Mesenchymal stem cell (in vitro differentiated cells and primary cell): ENCODE measurements around the gene SLC24A5. TPM values are rescaled to one million over a fixed set of nuclear protein-coding genes. Genes with fewer than 3 reads are reported as not detected.

Experiments used
- DNase-seq: peaks from one replicate; pipeline ENCODE4 v3.0.0-alpha.2; 2013
- H2AFZ ChIP-seq: one replicate; pipeline ENCODE4 v1.6.1; 2013; ENCODE audit warnings: low read depth, mild to moderate bottlenecking, control low read depth, inconsistent platforms, low read length, moderate library complexity
- H2AK5ac ChIP-seq: 2 replicates; pipeline ENCODE4 v1.6.1; 2013; ENCODE audit warnings: low read length, moderate library complexity, mild to moderate bottlenecking, inconsistent platforms; ENCODE audit not compliant: severe bottlenecking
- H2BK120ac ChIP-seq: one replicate; pipeline ENCODE4 v1.6.1; 2013; ENCODE audit warnings: low read depth, mild to moderate bottlenecking, inconsistent platforms, low read length, moderate library complexity
- H2BK12ac ChIP-seq, 2 experiments: one replicate each; pipeline ENCODE4 v1.6.1; 2013; ENCODE audit warnings: inconsistent platforms in 2 of 2, low read length in 2 of 2, mild to moderate bottlenecking in 2 of 2, moderate library complexity in 2 of 2, control low read depth in 1 of 2
- H2BK15ac ChIP-seq: one replicate; pipeline ENCODE4 v1.6.1; 2013; ENCODE audit warnings: mild to moderate bottlenecking, low read depth, inconsistent platforms; ENCODE audit not compliant: poor library complexity, severe bottlenecking
- H2BK5ac ChIP-seq: 2 replicates; pipeline ENCODE4 v1.6.1; 2013; ENCODE audit warnings: low read depth, mild to moderate bottlenecking, low read length, control low read depth, inconsistent platforms; ENCODE audit not compliant: poor library complexity, severe bottlenecking
- H3K14ac ChIP-seq, 2 experiments: one replicate each; pipeline ENCODE4 v1.6.1; 2013; ENCODE audit warnings: inconsistent platforms in 2 of 2, low read length in 2 of 2, control low read depth in 1 of 2, mild to moderate bottlenecking in 1 of 2, moderate library complexity in 1 of 2
- H3K18ac ChIP-seq, 2 experiments: one replicate each; pipeline ENCODE4 v1.6.1; 2013; ENCODE audit warnings: inconsistent platforms in 2 of 2, low read length in 2 of 2, control low read depth in 1 of 2, low read depth in 1 of 2, mild to moderate bottlenecking in 1 of 2
- H3K23ac ChIP-seq, 2 experiments: one replicate each; pipeline ENCODE4 v1.6.1; 2013; ENCODE audit warnings: inconsistent platforms in 2 of 2, low read length in 2 of 2, mild to moderate bottlenecking in 2 of 2, moderate library complexity in 2 of 2, control low read depth in 1 of 2
- H3K27ac ChIP-seq: 2 replicates; pipeline ENCODE4 v1.5.1; 2013; ENCODE audit warnings: mild to moderate bottlenecking, moderate library complexity, low read length, control low read depth, inconsistent platforms; ENCODE audit not compliant: poor library complexity, severe bottlenecking
- H3K27me3 ChIP-seq, 2 experiments: 2 replicates each; pipeline versions ENCODE4 v1.6.1 to v1.7.0; 2013; ENCODE audit warnings: low read length in 2 of 2, mild to moderate bottlenecking in 2 of 2, moderate library complexity in 2 of 2, control low read depth in 1 of 2, inconsistent platforms in 1 of 2; ENCODE audit not compliant: control insufficient read depth in 1 of 2, insufficient read depth in 1 of 2
- H3K36me3 ChIP-seq, 2 experiments: 2 replicates each; pipeline versions ENCODE4 v1.6.1 to v1.7.0; 2013; ENCODE audit warnings: low read length in 2 of 2, control low read depth in 1 of 2, inconsistent platforms in 1 of 2, low read depth in 1 of 2, mild to moderate bottlenecking in 1 of 2; ENCODE audit not compliant: insufficient read depth in 2 of 2, control insufficient read depth in 1 of 2
- H3K4ac ChIP-seq, 2 experiments: one replicate each; pipeline ENCODE4 v1.6.1; 2013; ENCODE audit warnings: inconsistent platforms in 2 of 2, low read length in 2 of 2, mild to moderate bottlenecking in 2 of 2, moderate library complexity in 2 of 2, control low read depth in 1 of 2, low read depth in 1 of 2
- H3K4me1 ChIP-seq: 2 replicates; pipeline ENCODE4 v1.6.1; 2013; ENCODE audit warnings: low read depth, low read length, control low read depth; ENCODE audit not compliant: control insufficient read depth, insufficient read depth
- H3K4me2 ChIP-seq: 2 replicates; pipeline ENCODE4 v1.6.1; 2013; ENCODE audit warnings: low read length, mild to moderate bottlenecking, inconsistent platforms; ENCODE audit not compliant: poor library complexity, severe bottlenecking
- H3K4me3 ChIP-seq, 2 experiments: 2 replicates each; pipeline versions ENCODE4 v1.5.1 to v1.7.0; 2013; ENCODE audit warnings: low read length in 2 of 2, mild to moderate bottlenecking in 2 of 2, control low read depth in 1 of 2, low read depth in 1 of 2; ENCODE audit not compliant: insufficient read depth in 1 of 2
- H3K79me1 ChIP-seq: replicated peaks from 2 replicates; pipeline ENCODE4 v1.6.1; 2013; ENCODE audit warnings: mild to moderate bottlenecking, control low read depth, low read length, inconsistent platforms; ENCODE audit not compliant: poor library complexity, severe bottlenecking
- H3K9ac ChIP-seq: 2 replicates; pipeline ENCODE4 v1.7.0; 2013; ENCODE audit warnings: mild to moderate bottlenecking, low read length, moderate library complexity
- H3K9me3 ChIP-seq: 2 replicates; pipeline ENCODE4 v1.7.0; 2013; ENCODE audit warnings: mild to moderate bottlenecking, low read length; ENCODE audit not compliant: control insufficient read depth
- H4K8ac ChIP-seq: one replicate; pipeline ENCODE4 v1.6.1; 2013; ENCODE audit warnings: inconsistent platforms, mild to moderate bottlenecking, low read length, moderate library complexity
- H4K91ac ChIP-seq: one replicate; pipeline ENCODE4 v1.6.1; 2013; ENCODE audit warnings: mild to moderate bottlenecking, low read length, inconsistent platforms
- WGBS: methylation state at CpG from one replicate; pipeline ENCODE4 v1.1.7; 2013; ENCODE audit warnings: mixed read lengths; 5-methylcytosine and 5-hydroxymethylcytosine counted together
- polyA plus RNA-seq, 2 experiments: library from polyadenylated mRNA; stranded (reverse); fragments of 200-250 nt; gene quantifications; one replicate each; pipeline ENCODE4 v1.2.3, GENCODE V29; 2013

Gene SLC24A5
- polyA plus RNA-seq (2013, experiment 1 of 2), result not detected
- polyA plus RNA-seq (2013, experiment 2 of 2), result not detected

GRCh38 chr15:48120745-48121144 is at the start of gene SLC24A5:
TSS of gene SLC24A5 (plus strand) at chr15:48120990. CDS start at chr15:48121045, 55 bp downstream.
- H3K9me3 ChIP-seq, result no peaks in the 10 kb centered on the region
- no peak within 1 kb of the TSS for H2BK15ac ChIP-seq
- no peaks in the 10 kb centered on the region for H3K79me1 ChIP-seq
- 88% methylated on average over 6 of the region's 6 CpGs for WGBS
- H3K18ac ChIP-seq, result no peak within 1 kb of the TSS
- no peak within 1 kb of the TSS for H2BK12ac ChIP-seq
- H3K4me1 ChIP-seq, result no peaks in the 10 kb centered on the region
- no peak within 1 kb of the TSS for H3K23ac ChIP-seq
- H3K27ac ChIP-seq, result no peak within 1 kb of the TSS
- no peak within 1 kb of the TSS for H3K14ac ChIP-seq
- H3K4ac ChIP-seq, result no peak within 1 kb of the TSS
- H4K91ac ChIP-seq, result no peak within 1 kb of the TSS
- no peak within 1 kb of the TSS for H2BK5ac ChIP-seq
- H2BK120ac ChIP-seq, result no peak within 1 kb of the TSS
- H3K9ac ChIP-seq, result no peak within 1 kb of the TSS
- H3K4me3 ChIP-seq, result no peak within 1 kb of the TSS
- no peak within 1 kb of the TSS for H2AK5ac ChIP-seq
- H4K8ac ChIP-seq, result no peak within 1 kb of the TSS
- no peak within 1 kb of the TSS for H3K4me2 ChIP-seq
- H2AFZ ChIP-seq, result no peak within 1 kb of the TSS
- no peaks in the 10 kb centered on the region for H3K36me3 ChIP-seq
- no peak for DNase-seq
- peaks cover 0 to 20% of the 10 kb centered on the region in 2 experiments for H3K27me3 ChIP-seq

- no peak overlapping the region for H2BK120ac ChIP-seq
- H2BK15ac ChIP-seq, result no peak overlapping the region
- WGBS, result 97% methylated on average over 6 of the region's 6 CpGs
- H3K4me1 ChIP-seq, result no peaks in the 10 kb centered on the region
- no peak overlapping the region for H3K23ac ChIP-seq
- no peak overlapping the region for H4K8ac ChIP-seq
- H3K9ac ChIP-seq, result no peak overlapping the region
- no peaks in the 10 kb centered on the region for H3K9me3 ChIP-seq
- DNase-seq, result no peak
- no peak overlapping the region for H2AK5ac ChIP-seq
- no peaks in the 10 kb centered on the region for H3K79me1 ChIP-seq
- H3K4me3 ChIP-seq, result no peak overlapping the region
- no peak overlapping the region for H2BK5ac ChIP-seq
- H3K36me3 ChIP-seq, result no peaks in the 10 kb centered on the region
- H3K4me2 ChIP-seq, result no peak overlapping the region
- H3K14ac ChIP-seq, result no peak overlapping the region
- no peak overlapping the region for H2AFZ ChIP-seq
- peaks cover 0 to 59% of the 10 kb centered on the region in 2 experiments for H3K27me3 ChIP-seq
- no peak overlapping the region for H2BK12ac ChIP-seq
- H3K27ac ChIP-seq, result no peak overlapping the region
- H3K4ac ChIP-seq, result no peak overlapping the region
- H4K91ac ChIP-seq, result no peak overlapping the region
- no peak overlapping the region for H3K18ac ChIP-seq
Observed at GRCh38 chr15:48072941-48073340, 47.8 kb upstream of the SLC24A5 start.

- H2BK5ac ChIP-seq, result no peak overlapping the region
- H3K4me3 ChIP-seq, result no peak overlapping the region
- no peaks in the 10 kb centered on the region for H3K36me3 ChIP-seq
- H2BK15ac ChIP-seq, result peak overlapping the region; percentile 15
- peak overlapping the region; percentile 10 to 35 for H3K4ac ChIP-seq
- no peak overlapping the region for H4K8ac ChIP-seq
- H3K27me3 ChIP-seq, result peaks cover 0 to 55% of the 10 kb centered on the region in 2 experiments
- no peak overlapping the region for H3K14ac ChIP-seq
- H4K91ac ChIP-seq, result no peak overlapping the region
- no peak overlapping the region for H3K9ac ChIP-seq
- no peak overlapping the region for H3K27ac ChIP-seq
- H3K4me1 ChIP-seq, result no peaks in the 10 kb centered on the region
- no peaks in the 10 kb centered on the region for H3K9me3 ChIP-seq
- DNase-seq, result no peak
- H3K18ac ChIP-seq, result peak overlapping the region in 1 of 2 experiments; percentile 63
- H2AFZ ChIP-seq, result no peak overlapping the region
- H3K23ac ChIP-seq, result no peak overlapping the region
- H2BK12ac ChIP-seq, result peak overlapping the region; percentile 52 to 89
- WGBS, result 96% methylated on average over 4 of the region's 4 CpGs
- no peaks in the 10 kb centered on the region for H3K79me1 ChIP-seq
- H2AK5ac ChIP-seq, result no peak overlapping the region
- no peak overlapping the region for H3K4me2 ChIP-seq
- no peak overlapping the region for H2BK120ac ChIP-seq
Observed at GRCh38 chr15:48073881-48074280, 46.9 kb upstream of the SLC24A5 start.

GRCh38 chr15:48076454-48076853 is 44.3 kb upstream of the SLC24A5 start:
- WGBS, result 13% methylated on average over 4 of the region's 4 CpGs
- Histone ChIP-seq H2BK5ac (no peak overlapping the region), H2AK5ac (no peak overlapping the region), H3K4me3 (no peak overlapping the region), H2AFZ (no peak overlapping the region), H3K79me1 (no peaks in the 10 kb centered on the region), H3K14ac (no peak overlapping the region), H2BK15ac (no peak overlapping the region), H3K27ac (peak overlapping the region; percentile 74), H3K23ac (no peak overlapping the region), H3K36me3 (no peaks in the 10 kb centered on the region), H3K9ac (no peak overlapping the region), H4K8ac (no peak overlapping the region), H4K91ac (no peak overlapping the region), H2BK12ac (peak overlapping the region in 1 of 2 experiments; percentile 80), H3K4ac (no peak overlapping the region), H2BK120ac (peak overlapping the region; percentile 11), H3K18ac (peak overlapping the region; percentile 28 to 55), H3K27me3 (peaks cover 0 to 45% of the 10 kb centered on the region in 2 experiments), H3K4me2 (no peak overlapping the region), H3K4me1 (no peaks in the 10 kb centered on the region), H3K9me3 (no peaks in the 10 kb centered on the region)
- DNase-seq, result peak; percentile 80
